NB4 (cell line): ENCODE measurements around the gene TTR.

Source experiments
- DNase-seq: peaks from one replicate; pipeline ENCODE4 v3.0.0; 2010; ENCODE audit warnings: low read depth
- H3K4me3 ChIP-seq: one replicate; pipeline ENCODE4 v1.5.1; 2011; ENCODE audit warnings: mild to moderate bottlenecking, low read depth, low read length, moderate library complexity
- CTCF ChIP-seq: IDR thresholded peaks from one replicate; pipeline ENCODE4 v1.5.1; 2012; ENCODE audit warnings: low read depth, low read length
- MAX ChIP-seq: IDR thresholded peaks from 2 replicates; pipeline ENCODE4 v1.6.1; 2011; ENCODE audit warnings: low read depth, low read length
- MYC ChIP-seq: IDR thresholded peaks from 2 replicates; pipeline ENCODE4 v1.6.1; 2011; ENCODE audit warnings: low read depth, low read length
- POLR2A ChIP-seq: IDR thresholded peaks from 2 replicates; pipeline ENCODE4 v1.6.1; 2011; ENCODE audit warnings: mild to moderate bottlenecking; ENCODE audit not compliant: insufficient read length; ENCODE audit errors: extremely low read depth

The TTR gene

GRCh38 chr18:31579375-31579774, 12.3 kb upstream of the TTR start:
- TF ChIP-seq MYC (no peak), POLR2A (no peak), MAX (no peak), CTCF (no peak)
- no peak for DNase-seq
- no peak overlapping the region for H3K4me3 ChIP-seq

GRCh38 chr18:31581498-31582197, 10.0 kb upstream of the TTR start:
- TF ChIP-seq CTCF: no peak
- no peak for TF ChIP-seq POLR2A
- TF ChIP-seq MAX: no peak
- TF ChIP-seq MYC: no peak
- DNase-seq: no peak
- no peak overlapping the region for H3K4me3 ChIP-seq

GRCh38 chr18:31583185-31583854, 8.4 kb upstream of the TTR start:
- no peak overlapping the region for H3K4me3 ChIP-seq
- TF ChIP-seq CTCF: no peak
- no peak for TF ChIP-seq MAX
- no peak for TF ChIP-seq POLR2A
- TF ChIP-seq MYC: no peak
- DNase-seq: no peak

GRCh38 chr18:31585991-31586390, 5.7 kb upstream of the TTR start:
- H3K4me3 ChIP-seq: no peak overlapping the region
- TF ChIP-seq MYC: no peak
- TF ChIP-seq CTCF: no peak
- no peak for TF ChIP-seq POLR2A
- TF ChIP-seq MAX: no peak
- no peak for DNase-seq

- no peak overlapping the region for H3K4me3 ChIP-seq
- DNase-seq: no peak
- no peak for TF ChIP-seq POLR2A
- TF ChIP-seq CTCF: no peak
- no peak for TF ChIP-seq MAX
- no peak for TF ChIP-seq MYC
These were observed 5.1 kb upstream of the TTR start for GRCh38 chr18:31586616-31587015.
